HG03342 (cell line): ENCODE results near the gene RABGGTA.

Experiments
- ATAC-seq: cut with Tn5 transposase; IDR thresholded peaks from one replicate; pipeline ENCODE4 v1.9.1; 2021; ENCODE audit warnings: mild to moderate bottlenecking, moderate library complexity; ENCODE audit not compliant: unreplicated experiment

Gene RABGGTA

DNA sequence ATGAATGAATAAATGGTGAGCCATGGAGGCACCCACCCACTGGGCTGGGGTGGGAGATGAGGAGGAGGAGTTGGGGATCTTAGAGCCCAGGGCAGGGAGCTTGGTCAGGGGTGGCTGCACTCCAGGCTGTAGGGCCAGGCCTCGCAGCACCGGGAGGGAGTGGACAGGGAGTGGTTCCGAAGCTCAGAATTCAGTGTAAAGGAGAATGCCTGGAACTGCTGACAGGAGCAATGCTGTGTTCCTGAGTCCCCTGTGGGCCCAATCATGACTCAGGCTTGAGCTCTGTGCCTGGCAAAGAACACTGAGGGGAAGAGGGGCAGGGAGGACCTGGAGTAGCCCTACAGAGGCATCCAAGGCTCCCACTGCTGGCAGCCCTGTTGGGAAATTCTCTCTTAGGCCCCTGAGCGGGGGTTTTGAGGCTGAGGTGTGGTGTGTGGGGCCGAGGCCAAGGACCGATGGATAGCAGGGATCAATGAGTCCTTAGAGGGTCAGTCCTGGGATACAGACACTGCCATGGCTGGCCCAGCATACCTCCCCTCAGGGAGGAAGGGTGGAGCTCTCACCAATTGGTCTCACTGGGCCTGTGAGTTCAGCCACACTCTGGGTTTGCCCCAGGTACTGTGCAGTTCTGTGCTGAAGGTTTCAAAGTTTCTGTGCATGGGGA lies 9.5 kb upstream of the RABGGTA start:
- ATAC-seq = no peak

- ATAC-seq = no peak
Observed at GRCh38 chr14:24279301-24280186, 8.1 kb upstream of the RABGGTA start.

DNA sequence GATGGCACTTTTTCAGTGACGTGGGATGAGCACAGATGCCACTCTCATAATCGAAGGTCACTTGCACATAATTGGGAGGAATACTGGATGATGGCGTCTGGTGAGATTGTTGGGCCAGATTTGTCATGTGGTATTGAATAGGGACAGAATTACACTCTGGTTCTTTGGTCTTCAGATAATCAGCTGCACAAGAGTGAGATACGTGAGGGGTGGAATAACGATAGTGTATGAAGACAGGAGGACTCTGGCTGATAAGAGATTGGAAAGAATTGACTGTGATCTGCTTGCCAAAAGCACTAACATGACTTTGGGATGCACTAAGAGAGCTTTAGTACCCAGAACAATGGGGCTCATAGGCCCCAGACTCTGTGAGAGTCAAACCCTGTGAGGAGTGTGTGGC lies 7.0 kb upstream of the RABGGTA start:
- ATAC-seq = no peak

DNA sequence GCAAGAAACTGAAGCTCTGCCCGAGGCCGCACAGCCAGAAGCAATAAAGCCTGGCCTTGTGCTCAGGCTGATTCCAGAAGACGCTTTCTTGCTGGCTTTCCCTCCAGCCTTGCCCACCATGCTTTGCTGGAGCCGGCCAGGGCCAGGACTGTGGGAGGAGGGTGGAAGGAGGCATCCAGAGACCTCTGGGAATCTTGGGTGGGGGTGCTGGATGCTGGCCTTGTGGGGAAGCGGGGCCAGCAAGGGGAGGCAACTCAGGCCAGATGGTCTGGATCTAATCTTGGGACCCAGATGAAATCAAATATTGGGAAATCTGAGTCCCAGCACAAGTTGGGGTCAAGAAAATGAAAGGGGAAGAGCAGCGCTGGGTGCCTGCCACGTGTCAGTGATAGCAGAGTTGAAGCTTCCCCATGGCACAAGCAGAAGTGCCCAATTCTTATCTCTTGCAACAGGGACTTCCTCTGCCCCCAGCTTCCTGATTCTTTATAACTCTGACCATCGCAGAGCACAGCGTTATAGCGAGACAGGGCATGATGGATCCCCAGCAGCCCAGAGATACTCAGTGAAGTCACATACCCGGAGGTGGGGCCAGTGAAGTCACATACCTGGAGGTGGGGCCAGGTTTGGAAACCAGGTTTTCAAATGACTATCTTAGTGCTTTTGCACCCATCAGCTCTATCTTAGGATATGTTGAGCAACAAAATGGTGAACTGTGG lies 6.4 kb upstream of the RABGGTA start:
- ATAC-seq = no peak

DNA sequence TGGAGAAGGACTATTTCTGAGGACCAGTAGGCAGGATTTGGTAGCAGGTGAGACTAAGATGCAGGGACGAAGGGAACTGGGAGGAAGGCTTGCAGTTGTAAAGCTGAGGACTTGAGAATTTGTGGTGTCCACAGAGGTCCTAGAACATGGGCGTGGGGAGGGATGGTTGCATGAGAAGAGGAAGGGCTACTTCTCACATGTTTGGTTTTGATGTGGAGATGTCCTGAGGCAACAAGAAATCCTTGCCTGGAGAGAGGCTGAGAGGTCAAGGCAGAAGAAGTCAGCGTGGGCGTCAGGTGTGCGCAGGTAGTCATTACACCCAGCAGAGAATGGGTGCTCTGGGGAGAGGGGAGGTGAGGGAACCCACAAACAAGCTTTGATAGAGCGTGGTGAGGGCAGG lies 5.7 kb upstream of the RABGGTA start:
- ATAC-seq = no peak

DNA sequence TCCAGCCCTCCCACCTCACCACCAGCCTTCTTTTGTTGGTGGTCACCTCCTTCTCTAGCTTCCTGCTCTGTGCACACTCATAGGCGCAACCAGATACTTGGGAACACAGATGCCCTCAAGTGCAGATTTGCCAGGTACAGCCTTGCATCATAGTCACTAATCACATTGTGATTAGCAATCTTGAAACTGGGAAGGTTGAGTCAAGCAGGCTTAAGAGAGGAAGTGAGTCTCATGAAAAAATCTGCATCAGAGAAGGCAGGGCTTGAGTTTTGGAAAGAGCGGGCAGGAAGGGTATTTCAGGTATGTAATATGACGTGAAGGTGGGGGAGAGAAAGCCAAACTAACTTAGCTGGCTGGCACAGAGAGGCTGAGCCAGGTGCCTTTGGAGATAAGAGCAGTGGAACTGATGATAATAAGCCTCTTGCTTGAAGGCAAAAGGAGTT lies 2.7 kb upstream of the RABGGTA start:
- peak; percentile 41 for ATAC-seq

DNA sequence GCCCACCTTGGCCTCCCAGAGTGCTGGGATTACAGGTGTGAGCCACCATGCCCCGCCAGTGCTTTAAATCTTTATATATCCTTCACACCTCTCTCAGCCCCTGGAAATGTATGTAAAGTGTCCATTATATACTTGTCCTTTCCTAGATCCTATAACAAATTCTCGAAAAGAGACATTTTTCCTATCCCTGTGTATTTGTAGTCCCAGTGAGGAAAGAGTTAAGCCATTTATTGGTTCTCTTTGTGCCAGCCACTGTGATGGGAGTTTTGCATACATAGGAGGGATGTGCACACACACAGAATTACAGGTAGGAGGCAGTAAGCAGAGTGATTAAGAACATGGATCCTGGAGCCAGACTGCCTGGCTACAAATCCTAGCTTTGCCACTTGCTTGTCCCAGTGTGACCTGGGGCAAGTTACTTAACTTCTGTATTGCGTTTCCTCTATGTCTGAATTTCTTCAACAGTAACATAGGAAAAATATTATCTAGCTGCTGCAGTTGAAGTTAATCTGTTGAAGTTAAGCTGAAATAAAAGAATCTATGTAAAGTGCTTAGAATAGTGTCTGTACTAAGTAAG lies 2.1 kb upstream of the RABGGTA start:
- ATAC-seq = no peak

DNA sequence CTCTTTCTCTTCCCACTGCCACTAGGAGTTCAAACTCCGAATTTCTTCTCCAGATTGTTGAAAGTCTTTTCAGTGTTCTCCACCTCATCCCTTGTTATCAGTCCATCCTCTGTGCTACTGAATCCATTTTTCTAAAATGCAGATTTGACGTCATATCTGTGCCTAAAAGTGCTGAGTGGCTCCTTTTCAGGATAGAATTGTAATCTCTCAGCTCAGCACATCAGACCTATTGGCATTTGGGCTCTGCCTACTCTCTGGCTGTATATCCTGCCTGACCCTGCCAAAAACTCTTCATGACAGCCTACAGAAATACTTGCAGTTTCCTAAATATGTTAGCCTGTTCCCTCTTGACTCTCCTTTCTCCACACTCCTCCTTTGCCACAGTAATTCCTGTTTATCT lies 1.1 kb upstream of the RABGGTA start:
- no peak for ATAC-seq

DNA sequence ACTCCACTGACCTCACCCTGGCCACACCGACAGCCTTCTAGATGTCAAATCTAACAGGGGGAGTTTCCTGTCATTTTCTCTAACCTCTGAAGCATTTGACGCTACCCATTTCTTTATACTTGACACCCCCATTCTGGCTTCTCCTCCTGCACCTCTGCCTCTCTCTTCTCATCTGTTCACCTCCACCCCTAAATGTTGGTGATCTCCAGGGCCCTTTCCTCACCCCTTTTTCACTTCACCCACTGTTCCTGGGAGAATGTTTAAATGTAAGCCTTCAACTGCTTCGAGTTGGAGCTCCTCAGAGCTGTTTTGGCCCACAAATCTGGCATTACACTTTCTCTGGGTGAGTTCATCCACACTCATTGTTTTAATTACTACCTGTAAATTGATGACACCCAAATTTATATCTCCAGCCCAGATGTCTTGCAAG lies 452 bp upstream of the RABGGTA start:
- no peak for ATAC-seq

GRCh38 chr14:24270537-24271133 lies 762 bp downstream of the RABGGTA start:
- no peak for ATAC-seq

DNA sequence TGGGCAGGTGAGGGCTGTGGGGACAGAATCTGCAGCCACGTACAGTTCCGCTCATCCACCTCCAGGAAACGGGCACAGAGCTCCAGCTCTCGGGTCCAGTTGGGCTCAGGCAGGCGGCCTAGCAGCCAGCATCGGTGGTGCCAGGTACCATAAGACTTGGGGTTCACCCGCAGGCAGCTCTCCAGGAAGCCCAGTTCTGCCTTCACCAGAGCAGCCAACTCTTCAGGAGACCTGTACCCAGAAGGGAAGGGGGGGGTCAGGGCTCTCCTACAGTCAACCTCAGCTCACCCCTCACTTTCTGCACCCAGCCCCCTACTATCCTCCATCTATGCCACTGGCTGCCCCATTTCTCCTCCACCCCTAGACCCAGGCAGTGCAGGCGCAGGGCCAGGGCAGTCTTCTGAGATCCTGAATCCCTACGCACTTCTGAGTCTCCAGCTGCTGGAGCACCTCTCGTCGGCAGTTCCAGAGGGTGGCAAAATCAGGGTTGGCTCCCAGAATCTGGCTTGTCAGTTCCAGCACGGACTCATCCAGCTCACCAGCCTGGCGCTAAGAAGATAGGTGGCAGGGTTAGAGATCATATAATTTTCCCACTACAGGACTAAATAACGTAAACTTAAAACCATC lies 1.4 kb downstream of the RABGGTA start:
- no peak for ATAC-seq

- no peak for ATAC-seq
Observed at GRCh38 chr14:24269368-24269767, 2.0 kb downstream of the RABGGTA start.

- no peak for ATAC-seq
Observed at GRCh38 chr14:24268225-24268624, 3.2 kb downstream of the RABGGTA start.

DNA sequence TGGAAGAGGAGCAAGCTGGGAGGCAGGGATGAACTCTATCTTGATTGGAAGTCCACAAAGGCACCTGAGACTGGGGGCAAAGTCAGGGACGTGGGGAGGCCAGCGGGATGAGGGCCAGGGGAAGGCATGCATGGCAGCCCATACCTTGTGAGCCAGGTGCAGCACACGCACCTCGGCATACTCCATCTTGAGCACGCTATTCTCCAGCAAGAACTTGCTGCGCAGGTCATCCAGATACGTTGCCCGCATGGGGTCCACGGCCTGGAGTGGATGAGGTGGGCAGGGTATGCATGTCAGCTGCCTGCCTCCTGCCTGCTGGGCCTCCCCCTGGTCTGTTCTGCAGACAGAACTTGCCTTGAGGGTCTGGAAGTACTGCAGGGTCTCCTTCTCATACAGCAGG lies 3.9 kb downstream of the RABGGTA start:
- no peak for ATAC-seq

GRCh38 chr14:24266344-24267244 lies 4.8 kb downstream of the RABGGTA start:
- no peak for ATAC-seq

- ATAC-seq = no peak
Observed at GRCh38 chr14:24264298-24264697, 7.1 kb downstream of the RABGGTA start.

DNA sequence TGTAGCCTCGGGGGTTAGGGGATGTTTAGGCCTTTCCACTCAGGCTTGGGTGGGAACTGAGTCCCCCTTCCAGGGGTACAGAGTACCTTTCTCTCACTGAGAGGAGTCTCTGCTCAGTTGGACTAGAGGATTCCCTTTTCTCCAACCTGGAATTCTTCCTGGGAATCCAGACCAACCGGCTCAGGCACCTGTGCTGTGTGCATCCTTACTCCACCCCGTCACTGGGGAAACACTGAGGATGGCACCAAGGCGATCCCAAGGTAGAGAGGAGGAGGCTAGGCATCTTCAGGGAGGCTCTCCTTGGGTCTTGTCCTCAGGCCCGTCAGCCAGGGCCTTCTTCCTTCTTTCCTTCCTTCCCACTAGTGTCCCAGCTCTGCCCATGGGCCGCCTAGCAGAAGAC lies 7.5 kb downstream of the RABGGTA start:
- no peak for ATAC-seq

GRCh38 chr14:24262821-24263733 lies 8.3 kb downstream of the RABGGTA start, which contains the start of gene TGM1:
TSS of gene TGM1 (minus strand) at chr14:24263177. CDS start at chr14:24262352, 825 bp downstream.
- no peak for ATAC-seq
